ENCODE measurements around the gene FOXB2.
A peak's percentile ranks its signal among the peaks of the same experiment; 100 is the strongest.

The FOXB2 gene

DNA sequence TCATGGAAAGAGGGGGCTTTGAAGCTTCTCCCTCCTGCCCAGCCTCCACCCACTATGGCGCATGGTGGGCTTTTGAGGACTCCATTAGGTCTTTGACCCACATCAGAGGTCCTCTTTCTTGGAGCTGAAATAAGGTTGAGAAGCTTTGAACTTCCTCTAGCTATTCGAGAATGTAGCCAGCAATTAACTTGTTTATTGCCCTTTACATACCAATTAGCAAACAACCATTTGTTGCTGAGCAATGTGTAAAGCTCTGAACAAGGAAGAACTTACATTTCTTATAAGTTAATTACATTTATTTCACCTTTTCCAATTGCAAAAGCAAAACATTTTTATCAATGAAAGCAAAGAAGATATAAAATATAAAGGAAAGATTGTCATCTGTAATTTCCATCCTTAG lies 30.5 kb upstream of the FOXB2 start:
- CTCF ChIA-PET, result interaction anchor here (1.0 kb wide), 1 partner anchor 179 kb away, joined by 3 read pairs; no protein-coding TSS in a partner anchor
- POLR2A ChIA-PET, result no interaction called here
- TF ChIP-seq SP1 (IDR thresholded peaks at IDR 0.05) (no peak), FOXK2 (IDR thresholded peaks at IDR 0.05) (no peak), LEF1 (IDR thresholded peaks at IDR 0.05; ENCODE audit: borderline replicate concordance) (no peak), L3MBTL2 (conservative IDR thresholded peaks at IDR 0.05) (no peak), NFRKB (IDR thresholded peaks at IDR 0.05) (no peak), CTBP1 (IDR thresholded peaks at IDR 0.05; ENCODE audit: borderline replicate concordance) (no peak), FOXM1 (IDR thresholded peaks at IDR 0.05; ENCODE audit: borderline replicate concordance) (no peak), TARDBP (IDR thresholded peaks at IDR 0.05) (no peak), HDGF (IDR thresholded peaks at IDR 0.05; ENCODE audit: borderline replicate concordance) (no peak), SUZ12 (IDR thresholded peaks at IDR 0.05) (no peak), ZNF384 (IDR thresholded peaks at IDR 0.05) (no peak), ARNT (IDR thresholded peaks at IDR 0.05) (no peak)
- TF ChIP-seq, protein P1, sequence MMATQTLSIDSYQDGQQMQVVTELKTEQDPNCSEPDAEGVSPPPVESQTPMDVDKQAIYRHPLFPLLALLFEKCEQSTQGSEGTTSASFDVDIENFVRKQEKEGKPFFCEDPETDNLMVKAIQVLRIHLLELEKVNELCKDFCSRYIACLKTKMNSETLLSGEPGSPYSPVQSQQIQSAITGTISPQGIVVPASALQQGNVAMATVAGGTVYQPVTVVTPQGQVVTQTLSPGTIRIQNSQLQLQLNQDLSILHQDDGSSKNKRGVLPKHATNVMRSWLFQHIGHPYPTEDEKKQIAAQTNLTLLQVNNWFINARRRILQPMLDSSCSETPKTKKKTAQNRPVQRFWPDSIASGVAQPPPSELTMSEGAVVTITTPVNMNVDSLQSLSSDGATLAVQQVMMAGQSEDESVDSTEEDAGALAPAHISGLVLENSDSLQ (IDR thresholded peaks at IDR 0.05), result no peak
- DNase-seq (ENCODE audit: extremely low spot score), result no peak

DNA sequence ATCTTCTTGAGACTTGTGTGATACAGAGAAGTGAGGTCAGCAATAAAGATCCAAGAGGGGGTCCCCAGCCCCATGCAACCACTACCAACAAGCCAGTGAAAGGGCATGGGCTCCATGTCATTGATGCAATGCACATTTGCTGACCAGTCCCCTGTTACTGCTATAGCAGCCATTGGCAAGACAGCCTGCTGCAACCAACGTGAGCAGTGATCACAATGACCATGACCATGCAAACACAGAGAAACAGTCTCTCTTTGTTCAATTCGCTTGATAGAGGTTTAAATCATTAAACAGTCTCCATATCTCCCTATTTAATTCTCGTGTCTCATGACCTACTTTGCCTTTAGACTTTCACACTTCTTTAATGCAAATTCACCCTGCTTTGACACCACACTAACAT lies 30.0 kb upstream of the FOXB2 start:
- no peak for DNase-seq (ENCODE audit: extremely low spot score)
- TF ChIP-seq SP1 (IDR thresholded peaks at IDR 0.05), result no peak
- no peak for TF ChIP-seq FOXA1 (IDR thresholded peaks at IDR 0.05)
- no peak for TF ChIP-seq HDGF (IDR thresholded peaks at IDR 0.05; ENCODE audit: borderline replicate concordance)
- TF ChIP-seq ARNT (IDR thresholded peaks at IDR 0.05), result no peak
- TF ChIP-seq NFRKB (IDR thresholded peaks at IDR 0.05), result no peak
- TF ChIP-seq CTBP1 (IDR thresholded peaks at IDR 0.05; ENCODE audit: borderline replicate concordance), result no peak
- no peak for TF ChIP-seq SUZ12 (IDR thresholded peaks at IDR 0.05)
- no peak for TF ChIP-seq ELF4 (IDR thresholded peaks at IDR 0.05)
- no peak for TF ChIP-seq FOXM1 (IDR thresholded peaks at IDR 0.05; ENCODE audit: borderline replicate concordance)
- TF ChIP-seq FOXK2 (IDR thresholded peaks at IDR 0.05), result no peak
- no peak for TF ChIP-seq TARDBP (IDR thresholded peaks at IDR 0.05)
- CTCF ChIA-PET, result interaction anchor here (1.0 kb wide), 1 partner anchor 180 kb away, joined by 3 read pairs; no protein-coding TSS in a partner anchor

DNA sequence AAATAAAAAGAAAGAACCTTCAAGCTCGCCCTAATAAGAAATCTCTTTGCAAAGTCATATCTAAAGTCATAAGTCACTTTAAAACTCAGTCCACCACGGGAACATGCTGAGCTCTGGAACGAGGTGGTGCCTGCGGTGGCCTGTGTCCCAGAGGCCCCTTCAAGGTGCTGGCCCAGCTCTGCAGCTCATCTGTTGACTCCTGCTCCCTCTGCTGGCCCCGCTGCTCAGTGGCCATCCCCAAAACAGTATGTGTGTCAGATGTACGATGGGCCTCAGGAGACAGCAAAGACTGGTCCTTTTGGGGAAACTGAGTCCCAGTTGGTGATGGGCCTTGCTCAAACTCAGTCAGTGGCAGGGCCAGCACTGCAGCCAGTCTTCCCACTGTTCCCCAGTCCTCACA lies 22.8 kb upstream of the FOXB2 start:
- no peak for TF ChIP-seq CTBP1 (IDR thresholded peaks at IDR 0.05; ENCODE audit: borderline replicate concordance)
- TF ChIP-seq NFRKB (IDR thresholded peaks at IDR 0.05), result no peak
- no peak for TF ChIP-seq ELF4 (IDR thresholded peaks at IDR 0.05)
- TF ChIP-seq SUZ12 (IDR thresholded peaks at IDR 0.05), result no peak
- no peak for TF ChIP-seq TARDBP (IDR thresholded peaks at IDR 0.05)
- TF ChIP-seq L3MBTL2 (conservative IDR thresholded peaks at IDR 0.05), result no peak
- TF ChIP-seq BHLHE40 (IDR thresholded peaks at IDR 0.05; ENCODE audit: borderline replicate concordance), result no peak
- no peak for TF ChIP-seq FOXK2 (IDR thresholded peaks at IDR 0.05)
- no peak for TF ChIP-seq SP1 (IDR thresholded peaks at IDR 0.05)
- TF ChIP-seq FOXA1 (IDR thresholded peaks at IDR 0.05), result no peak
- TF ChIP-seq, protein P1 (IDR thresholded peaks at IDR 0.05), result no peak
- TF ChIP-seq ZNF384 (IDR thresholded peaks at IDR 0.05), result no peak
- no peak for TF ChIP-seq LEF1 (IDR thresholded peaks at IDR 0.05; ENCODE audit: borderline replicate concordance)
- TF ChIP-seq FOXM1 (IDR thresholded peaks at IDR 0.05; ENCODE audit: borderline replicate concordance), result no peak
- TF ChIP-seq HDGF (IDR thresholded peaks at IDR 0.05; ENCODE audit: borderline replicate concordance), result no peak
- no peak for TF ChIP-seq ARNT (IDR thresholded peaks at IDR 0.05)
- ChIA-PET CTCF (interaction anchor here (0.8 to 1.6 kb wide), 5 partner anchors 13 to 185 kb away, joined by 3 to 8 read pairs (median 4); no protein-coding TSS in a partner anchor), POLR2A (no interaction called here)
- peak; percentile 67 for DNase-seq (ENCODE audit: extremely low spot score)

More for the DNA sequence above, 30.0 kb upstream of the FOXB2 start:
- POLR2A ChIA-PET, result no interaction called here

DNA sequence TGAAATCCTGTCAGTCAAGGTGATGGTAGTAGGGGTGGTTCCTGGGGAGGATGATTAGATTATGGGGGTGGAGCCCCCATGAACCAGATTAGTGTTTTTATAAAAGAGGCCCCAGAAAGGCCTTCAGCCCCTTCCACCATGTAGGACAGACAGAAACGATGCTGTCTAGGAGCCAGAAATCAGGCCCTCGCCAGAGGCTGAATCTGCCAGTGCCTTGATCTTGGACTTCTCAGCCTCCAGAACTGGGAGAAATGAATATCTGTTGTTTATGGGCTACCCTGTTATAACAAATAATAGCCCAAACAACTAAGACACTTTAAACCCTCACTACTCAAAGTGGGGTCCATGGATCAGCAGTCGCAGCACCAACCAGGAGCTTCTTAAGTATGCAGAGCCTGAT lies 20.2 kb upstream of the FOXB2 start:
- POLR2A ChIA-PET, result no interaction called here
- no peak for TF ChIP-seq ELF4 (IDR thresholded peaks at IDR 0.05)
- TF ChIP-seq, protein P1 (IDR thresholded peaks at IDR 0.05), result no peak
- TF ChIP-seq HDGF (IDR thresholded peaks at IDR 0.05; ENCODE audit: borderline replicate concordance), result no peak
- no peak for TF ChIP-seq LEF1 (IDR thresholded peaks at IDR 0.05; ENCODE audit: borderline replicate concordance)
- TF ChIP-seq SUZ12 (IDR thresholded peaks at IDR 0.05), result no peak
- no peak for TF ChIP-seq SP1 (IDR thresholded peaks at IDR 0.05)
- no peak for TF ChIP-seq CTBP1 (IDR thresholded peaks at IDR 0.05; ENCODE audit: borderline replicate concordance)
- no peak for TF ChIP-seq ARNT (IDR thresholded peaks at IDR 0.05)
- no peak for DNase-seq (ENCODE audit: extremely low spot score)
- CTCF ChIA-PET, result no interaction called here

DNA sequence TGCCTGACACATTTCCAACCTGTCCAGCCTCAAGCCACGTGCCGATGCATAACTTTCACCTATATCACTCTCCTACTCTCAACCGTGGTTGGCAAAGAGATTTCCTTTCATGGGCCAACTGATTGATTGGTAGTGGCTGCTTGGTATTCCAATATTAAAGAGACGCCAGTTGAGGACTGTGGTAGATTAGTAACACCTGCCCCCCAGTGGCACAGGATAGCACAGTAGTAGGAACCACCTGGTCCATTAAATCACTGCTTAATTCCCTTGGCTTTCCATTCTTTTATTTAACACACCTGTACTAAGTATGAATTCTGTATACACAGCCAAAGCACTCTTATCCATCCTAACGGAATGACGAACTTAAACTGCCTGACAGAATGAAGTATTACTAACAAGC lies 19.1 kb upstream of the FOXB2 start:
- CTCF ChIA-PET, result no interaction called here
- no peak for TF ChIP-seq L3MBTL2 (conservative IDR thresholded peaks at IDR 0.05)
- no peak for TF ChIP-seq ARNT (IDR thresholded peaks at IDR 0.05)
- no peak for TF ChIP-seq CTBP1 (IDR thresholded peaks at IDR 0.05; ENCODE audit: borderline replicate concordance)
- TF ChIP-seq, protein P1 (IDR thresholded peaks at IDR 0.05), result no peak
- TF ChIP-seq LEF1 (IDR thresholded peaks at IDR 0.05; ENCODE audit: borderline replicate concordance), result no peak
- no peak for TF ChIP-seq ZNF384 (IDR thresholded peaks at IDR 0.05)
- no peak for TF ChIP-seq SP1 (IDR thresholded peaks at IDR 0.05)
- no peak for TF ChIP-seq TARDBP (IDR thresholded peaks at IDR 0.05)
- no peak for TF ChIP-seq FOXM1 (IDR thresholded peaks at IDR 0.05; ENCODE audit: borderline replicate concordance)
- no peak for TF ChIP-seq HDGF (IDR thresholded peaks at IDR 0.05; ENCODE audit: borderline replicate concordance)
- no peak for TF ChIP-seq ELF4 (IDR thresholded peaks at IDR 0.05)
- TF ChIP-seq FOXK2 (IDR thresholded peaks at IDR 0.05), result no peak

More for the DNA sequence above, 19.1 kb upstream of the FOXB2 start:
- POLR2A ChIA-PET, result no interaction called here
- DNase-seq (ENCODE audit: extremely low spot score), result no peak
